Sigmoid colon (tissue), 7 donors: ENCODE data around the gene SLC22A25. TPM values are rescaled to one million over a fixed set of nuclear protein-coding genes. Genes with fewer than 3 reads are reported as not detected.

Experiments
- DNase-seq: peaks from one replicate; pipeline ENCODE4 v3.0.0-alpha.2; 2019
- H3K27ac ChIP-seq, 4 donors: fragments of 200-600 bp; sonication (generic); one replicate each; pipeline ENCODE4 v1.5.1; 2016 to 2019; ENCODE audit warnings: mild to moderate bottlenecking in 1 of 4
- H3K27me3 ChIP-seq, 3 donors: fragments of 200-600 bp; sonication (generic); one replicate each; pipeline ENCODE4 v1.5.1; 2019; ENCODE audit warnings: mild to moderate bottlenecking in 1 of 3
- H3K36me3 ChIP-seq, 4 donors: fragments of 200-600 bp; sonication (generic); one replicate each; pipeline ENCODE4 v1.5.1; 2016 to 2019
- H3K4me1 ChIP-seq, 4 donors: fragments of 200-600 bp; sonication (generic); one replicate each; pipeline ENCODE4 v1.5.1; 2017 to 2019
- H3K4me3 ChIP-seq, 4 donors: fragments of 200-600 bp; sonication (generic); one replicate each; pipeline ENCODE4 v1.5.1; 2017 to 2019; ENCODE audit warnings: mild to moderate bottlenecking in 2 of 4, moderate library complexity in 1 of 4
- H3K9me3 ChIP-seq, 4 donors: fragments of 200-600 bp in 3 of 4; sonication (generic) in 3 of 4; one replicate each; pipeline versions ENCODE4 v1.5.1 to v1.6.1; 2013 to 2019
- CTCF ChIP-seq, 4 experiments: fragments of 450-650 bp in 3 of 4; fragments of 200-600 bp in 1 of 4; IDR thresholded peaks; one replicate each; pipeline ENCODE4 v1.5.1; 2016 to 2019; ENCODE audit warnings: antibody characterized with exemption in 4 of 4, mild to moderate bottlenecking in 3 of 4, moderate library complexity in 2 of 4
- EP300 ChIP-seq, 4 donors: sonication (generic); formaldehyde crosslinking; IDR thresholded peaks; one replicate each; pipeline ENCODE4 v1.6.1; 2017; ENCODE audit warnings: antibody characterized with exemption in 4 of 4
- POLR2A ChIP-seq, 2 donors: fragments of 450-650 bp; IDR thresholded peaks; one replicate each; pipeline ENCODE4 v1.6.1; 2016; ENCODE audit warnings: antibody characterized with exemption in 2 of 2, mild to moderate bottlenecking in 2 of 2, moderate library complexity in 2 of 2
- POLR2AphosphoS5 ChIP-seq, 4 donors: sonication (generic); formaldehyde crosslinking; IDR thresholded peaks; one replicate each; pipeline ENCODE4 v1.6.1; 2017; ENCODE audit warnings: antibody characterized with exemption in 4 of 4
- WGBS, 2 donors: extraction: QIAGEN DNeasy Blood & Tissue Kit; methylation state at CpG; one replicate each; pipeline ENCODE4 v1.1.7; 2013; 5-methylcytosine and 5-hydroxymethylcytosine counted together
- intact Hi-C: fragments of 100-400 bp; cut with DNase I; formaldehyde crosslinking; loops from one replicate; pipeline ENCODE4 v1.15.1; 2023
- polyA plus RNA-seq, 3 donors: library from polyadenylated mRNA; stranded (reverse); fragments of 200-250 nt; gene quantifications; one replicate each; pipeline ENCODE4 v1.2.3, GENCODE V29; 2013
- total RNA-seq, 4 donors: library from RNA; depleted of rRNA; stranded (reverse); fragments of >200 nt; gene quantifications; one replicate each; pipeline ENCODE4 v1.1.0, GENCODE V29; 2016
- donor health status: healthy with polysubstance abuse.
- donor health status: Bipolar disorder and iron deficiency.
- donor health status: healthy.

Gene SLC22A25
- total RNA-seq (not detected), polyA plus RNA-seq (not detected)

- no peak for DNase-seq
- peaks cover 0 to 4% (median 0%) of the 10 kb centered on the region in 3 donors for H3K27me3 ChIP-seq
- intact Hi-C loops = no loop called here
- H3K4me3 ChIP-seq = no peak within 1 kb of the TSS
- no peak within 1 kb of the TSS for H3K27ac ChIP-seq
- no peaks in the 10 kb centered on the region for H3K36me3 ChIP-seq
- TF ChIP-seq POLR2AphosphoS5 (IDR thresholded peaks at IDR 0.05) (no peak), CTCF (IDR thresholded peaks at IDR 0.05) (no peak), POLR2A (IDR thresholded peaks at IDR 0.05) (no peak), EP300 (IDR thresholded peaks at IDR 0.05) (no peak)
- no peaks in the 10 kb centered on the region for H3K4me1 ChIP-seq
- H3K9me3 ChIP-seq = no peaks in the 10 kb centered on the region
- WGBS, 2 donors = 84 to 87% methylated on average over 5 of the region's 5 CpGs
These were observed at the start of gene SLC22A25 for GRCh38 chr11:63243533-63243932. Gene SLC22A25 (minus strand): TSS chr11:63243599. CDS start chr11:63229652, 13,947 bp downstream.

- DNase-seq = no peak
- Histone ChIP-seq H3K4me3 (no peak overlapping the region), H3K4me1 (no peaks in the 10 kb centered on the region), H3K9me3 (peaks cover 0 to 4% (median 0%) of the 10 kb centered on the region in 4 donors), H3K27me3 (no peaks in the 10 kb centered on the region), H3K36me3 (no peaks in the 10 kb centered on the region), H3K27ac (no peak overlapping the region)
- 88 to 94% methylated on average over 4 of the region's 4 CpGs for WGBS, 2 donors
- intact Hi-C loops = no loop called here
- no peak for TF ChIP-seq CTCF (IDR thresholded peaks at IDR 0.05)
- no peak for TF ChIP-seq POLR2A (IDR thresholded peaks at IDR 0.05)
- TF ChIP-seq EP300 (IDR thresholded peaks at IDR 0.05) = no peak
- no peak for TF ChIP-seq POLR2AphosphoS5 (IDR thresholded peaks at IDR 0.05)
These were observed 46.9 kb upstream of the SLC22A25 start for GRCh38 chr11:63290285-63290684.

- intact Hi-C loops = no loop called here
These were observed 46.3 kb upstream of the SLC22A25 start for GRCh38 chr11:63289658-63290057.

DNA sequence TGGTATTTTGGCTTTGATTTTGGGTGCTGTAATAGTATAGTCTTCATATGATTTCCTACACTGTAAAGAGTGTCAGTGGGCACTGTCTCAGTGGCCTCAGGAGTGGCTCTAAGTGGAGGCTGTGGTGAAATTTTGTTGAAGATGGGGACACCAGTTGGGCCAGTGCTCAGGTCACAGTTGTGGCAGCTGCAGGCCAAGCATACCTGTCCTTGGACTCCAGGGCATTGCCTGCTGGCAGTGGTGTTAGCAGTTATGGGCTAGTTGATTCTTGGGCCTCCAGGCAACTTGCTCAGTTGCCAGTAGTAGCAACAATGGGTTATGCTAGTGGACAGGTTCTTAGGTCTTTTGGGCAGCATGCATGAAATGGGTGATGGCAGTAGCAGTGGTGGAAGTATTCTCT lies 39.2 kb upstream of the SLC22A25 start:
- intact Hi-C loops = no loop called here
- no peak for DNase-seq
- Histone ChIP-seq H3K4me1 (no peaks in the 10 kb centered on the region), H3K27ac (no peak overlapping the region), H3K27me3 (peaks cover 0 to 4% (median 0%) of the 10 kb centered on the region in 3 donors), H3K9me3 (no peaks in the 10 kb centered on the region), H3K36me3 (no peaks in the 10 kb centered on the region), H3K4me3 (no peak overlapping the region)
- TF ChIP-seq POLR2AphosphoS5 (IDR thresholded peaks at IDR 0.05) (no peak), POLR2A (IDR thresholded peaks at IDR 0.05) (no peak), EP300 (IDR thresholded peaks at IDR 0.05) (no peak), CTCF (IDR thresholded peaks at IDR 0.05) (no peak)

More at GRCh38 chr11:63289658-63290057, 46.3 kb upstream of the SLC22A25 start:
- Histone ChIP-seq H3K4me3 (no peak overlapping the region), H3K9me3 (no peaks in the 10 kb centered on the region), H3K36me3 (no peaks in the 10 kb centered on the region), H3K27me3 (no peaks in the 10 kb centered on the region), H3K4me1 (no peaks in the 10 kb centered on the region), H3K27ac (no peak overlapping the region)
- 17 to 66% methylated on average over 5 of the region's 5 CpGs for WGBS, 2 donors
- DNase-seq = no peak
- no peak for TF ChIP-seq POLR2AphosphoS5 (IDR thresholded peaks at IDR 0.05)
- no peak for TF ChIP-seq EP300 (IDR thresholded peaks at IDR 0.05)
- TF ChIP-seq POLR2A (IDR thresholded peaks at IDR 0.05) = no peak
- TF ChIP-seq CTCF (IDR thresholded peaks at IDR 0.05) = no peak

- no peak overlapping the region for H3K4me3 ChIP-seq
- H3K36me3 ChIP-seq = no peaks in the 10 kb centered on the region
- H3K27me3 ChIP-seq = peaks cover 0 to 4% (median 0%) of the 10 kb centered on the region in 3 donors
- DNase-seq = no peak
- H3K4me1 ChIP-seq = no peaks in the 10 kb centered on the region
- TF ChIP-seq POLR2AphosphoS5 (IDR thresholded peaks at IDR 0.05) (no peak), EP300 (IDR thresholded peaks at IDR 0.05) (no peak), CTCF (IDR thresholded peaks at IDR 0.05) (no peak), POLR2A (IDR thresholded peaks at IDR 0.05) (no peak)
- H3K9me3 ChIP-seq = no peaks in the 10 kb centered on the region
- no peak overlapping the region for H3K27ac ChIP-seq
- intact Hi-C loops = no loop called here
These were observed 37.5 kb upstream of the SLC22A25 start for GRCh38 chr11:63280920-63281319.
